DMS114 treated with DMSO at 0.1 percent for 48 hours (cell line): Measurements from ENCODE around the gene PDLIM3.
"Not testable (repeated sequence)": the region's sequence is repeated elsewhere in the genome, so short reads cannot be mapped to it uniquely, and the experiment has no call there.

Source experiments
- DNase-seq: peaks from one replicate; lab custom pipeline; 2025; ENCODE audit not compliant: unreplicated experiment; lab: John Stamatoyannopoulos, UW

The PDLIM3 gene, protein sequence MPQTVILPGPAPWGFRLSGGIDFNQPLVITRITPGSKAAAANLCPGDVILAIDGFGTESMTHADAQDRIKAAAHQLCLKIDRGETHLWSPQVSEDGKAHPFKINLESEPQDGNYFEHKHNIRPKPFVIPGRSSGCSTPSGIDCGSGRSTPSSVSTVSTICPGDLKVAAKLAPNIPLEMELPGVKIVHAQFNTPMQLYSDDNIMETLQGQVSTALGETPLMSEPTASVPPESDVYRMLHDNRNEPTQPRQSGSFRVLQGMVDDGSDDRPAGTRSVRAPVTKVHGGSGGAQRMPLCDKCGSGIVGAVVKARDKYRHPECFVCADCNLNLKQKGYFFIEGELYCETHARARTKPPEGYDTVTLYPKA

GRCh38 chr4:185534866-185535611, at the start of gene PDLIM3:
PDLIM3 (minus strand) TSS chr4:185535507; CDS start chr4:185535434, 73 bp downstream.
- no peak for DNase-seq

- DNase-seq: no peak
Measured at GRCh38 chr4:185583813-185584212, 48.5 kb upstream of the PDLIM3 start.

GRCh38 chr4:185582651-185583400, 47.5 kb upstream of the PDLIM3 start:
- no peak for DNase-seq

DNA sequence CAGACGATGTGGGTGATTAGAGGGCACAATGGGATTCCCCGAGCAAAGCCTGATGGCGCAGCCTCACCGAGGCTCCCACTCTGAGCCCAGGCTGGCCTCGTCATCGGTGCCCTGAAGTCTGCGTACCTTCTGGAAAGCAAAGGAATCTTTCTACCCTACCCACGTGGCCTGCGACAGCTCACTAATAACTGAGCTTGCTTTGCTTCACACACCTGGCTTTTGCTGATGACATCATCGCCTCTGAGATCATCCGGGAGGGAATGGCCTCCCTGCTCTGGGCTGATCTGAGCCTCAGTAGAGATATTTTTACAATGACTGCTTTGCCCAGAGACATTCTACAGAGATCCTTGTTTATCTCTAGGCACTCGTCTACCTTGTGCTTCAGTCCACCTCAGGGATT, 45.4 kb upstream of the PDLIM3 start:
- DNase-seq: no peak

DNA sequence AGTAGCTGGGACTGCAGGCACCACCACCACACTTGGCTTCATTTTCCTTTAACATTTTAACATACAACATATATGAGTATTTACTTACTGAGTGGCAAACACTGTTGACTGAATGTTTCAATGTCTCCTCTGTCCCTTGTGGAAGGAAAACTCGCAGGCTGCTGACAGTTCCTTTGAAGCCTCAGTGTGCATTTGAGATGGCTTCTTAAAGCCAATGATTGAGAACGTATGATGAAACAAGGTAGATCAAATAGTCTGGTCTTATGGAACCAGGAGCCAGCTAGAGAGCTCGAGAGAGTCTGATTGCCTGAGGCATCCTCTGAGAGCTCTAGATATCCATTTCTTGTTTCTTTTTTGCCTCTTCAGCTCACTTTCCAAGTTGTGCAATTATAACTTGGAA, 43.0 kb upstream of the PDLIM3 start:
- DNase-seq: no peak

DNA sequence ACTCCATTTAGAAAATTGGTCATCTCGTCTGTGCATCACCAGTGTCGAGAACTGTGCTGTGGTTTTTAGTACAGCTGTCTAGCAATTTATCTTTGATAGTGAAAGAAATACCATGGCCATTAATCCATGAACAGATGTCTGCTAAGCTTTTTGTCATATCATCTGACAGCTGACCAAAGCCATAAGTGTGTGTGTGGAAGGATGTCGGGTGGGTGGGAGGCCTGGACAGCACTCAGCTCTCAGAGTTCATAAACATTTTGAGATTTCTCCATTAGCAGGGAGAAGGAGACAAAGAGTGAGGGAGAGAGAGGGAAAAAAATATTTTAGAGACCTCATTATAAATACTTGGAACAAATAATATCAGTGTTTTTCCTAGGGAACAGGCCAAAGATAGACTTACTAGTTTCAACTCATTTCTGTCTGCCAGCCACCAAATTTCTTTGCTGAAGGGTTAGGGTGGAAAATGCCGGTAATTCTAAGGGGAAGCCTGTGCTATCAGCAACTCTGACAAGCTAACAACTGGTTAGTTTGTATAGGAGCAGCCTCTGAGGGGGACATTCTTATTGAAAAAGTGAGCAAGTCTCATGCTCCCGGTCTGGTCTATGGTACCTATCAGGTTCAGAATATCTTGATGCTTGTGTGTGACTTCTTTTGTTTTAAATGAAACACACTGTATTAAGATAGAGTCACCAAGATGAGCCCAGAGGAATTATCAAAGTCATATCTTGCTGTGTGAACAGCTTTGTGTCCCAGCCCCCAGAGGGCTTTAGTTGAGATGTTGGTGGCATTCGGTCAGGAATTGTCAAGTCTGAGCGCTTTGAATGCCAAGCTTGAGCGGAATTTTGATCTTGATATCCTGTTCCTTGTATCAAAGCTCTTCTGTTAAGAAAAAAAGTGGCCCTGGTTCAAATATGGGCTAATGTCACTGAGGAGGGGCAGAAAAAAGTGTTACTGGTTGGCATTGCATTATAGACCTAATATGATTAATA, 41.9 kb upstream of the PDLIM3 start:
- DNase-seq: no peak

DNA sequence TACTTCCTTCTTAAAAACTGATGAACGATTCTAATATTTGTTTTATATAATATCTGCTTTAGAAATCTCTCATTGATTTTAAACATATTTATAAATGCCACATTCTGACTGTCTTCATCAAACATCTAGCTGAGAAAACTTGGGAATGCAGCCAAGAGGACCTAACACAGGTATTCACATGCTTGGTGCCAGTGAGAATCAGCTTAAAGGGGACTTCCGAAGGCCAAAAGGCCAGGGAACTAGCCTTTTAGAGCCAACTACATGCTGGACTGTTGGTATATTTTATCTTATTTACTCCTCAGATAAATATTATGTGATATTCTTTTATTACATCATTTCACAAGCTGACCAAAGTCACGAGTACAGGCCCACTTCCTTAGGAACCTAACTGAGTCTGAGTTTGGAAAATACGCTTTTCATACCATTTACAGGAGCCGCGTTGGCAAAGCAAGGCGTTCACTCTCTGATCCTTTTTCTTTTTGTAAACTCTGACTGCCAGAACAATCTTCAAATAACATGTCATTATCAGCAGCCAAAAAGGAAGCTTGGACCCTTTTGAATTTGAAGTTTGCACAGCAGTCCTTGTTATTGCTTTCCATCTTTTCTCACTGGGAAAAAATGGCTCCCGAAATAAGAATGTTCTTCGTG, 41.1 kb upstream of the PDLIM3 start:
- no peak for DNase-seq

DNA sequence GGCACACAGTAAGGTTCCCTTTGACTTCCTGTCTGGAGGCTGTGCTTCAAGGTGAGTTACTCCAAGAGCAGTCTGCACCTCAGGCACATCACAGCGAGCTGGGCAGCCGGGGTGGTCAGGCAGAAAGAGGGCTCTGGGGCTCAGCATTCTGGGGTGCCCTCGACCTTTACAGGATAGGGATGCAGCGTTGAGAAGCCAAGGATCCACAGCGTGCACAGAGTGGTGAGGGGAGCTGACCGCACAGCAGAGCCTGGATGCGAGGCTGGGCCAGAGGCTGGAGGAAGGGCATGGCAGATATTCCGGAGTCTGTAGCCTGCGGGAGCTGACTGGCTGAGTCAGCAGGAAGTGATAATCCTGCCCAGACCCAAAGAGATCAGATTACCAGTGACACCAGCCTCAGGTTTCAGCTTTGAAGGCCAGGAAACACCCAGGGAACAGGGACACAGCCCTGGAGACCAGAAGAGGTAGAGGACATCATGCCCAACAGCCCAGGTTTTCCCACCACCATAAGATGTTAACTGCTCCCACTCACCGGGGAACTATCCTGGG, 38.4 kb upstream of the PDLIM3 start:
- DNase-seq: no peak

GRCh38 chr4:185570727-185571126, 35.4 kb upstream of the PDLIM3 start:
- DNase-seq: no peak

DNA sequence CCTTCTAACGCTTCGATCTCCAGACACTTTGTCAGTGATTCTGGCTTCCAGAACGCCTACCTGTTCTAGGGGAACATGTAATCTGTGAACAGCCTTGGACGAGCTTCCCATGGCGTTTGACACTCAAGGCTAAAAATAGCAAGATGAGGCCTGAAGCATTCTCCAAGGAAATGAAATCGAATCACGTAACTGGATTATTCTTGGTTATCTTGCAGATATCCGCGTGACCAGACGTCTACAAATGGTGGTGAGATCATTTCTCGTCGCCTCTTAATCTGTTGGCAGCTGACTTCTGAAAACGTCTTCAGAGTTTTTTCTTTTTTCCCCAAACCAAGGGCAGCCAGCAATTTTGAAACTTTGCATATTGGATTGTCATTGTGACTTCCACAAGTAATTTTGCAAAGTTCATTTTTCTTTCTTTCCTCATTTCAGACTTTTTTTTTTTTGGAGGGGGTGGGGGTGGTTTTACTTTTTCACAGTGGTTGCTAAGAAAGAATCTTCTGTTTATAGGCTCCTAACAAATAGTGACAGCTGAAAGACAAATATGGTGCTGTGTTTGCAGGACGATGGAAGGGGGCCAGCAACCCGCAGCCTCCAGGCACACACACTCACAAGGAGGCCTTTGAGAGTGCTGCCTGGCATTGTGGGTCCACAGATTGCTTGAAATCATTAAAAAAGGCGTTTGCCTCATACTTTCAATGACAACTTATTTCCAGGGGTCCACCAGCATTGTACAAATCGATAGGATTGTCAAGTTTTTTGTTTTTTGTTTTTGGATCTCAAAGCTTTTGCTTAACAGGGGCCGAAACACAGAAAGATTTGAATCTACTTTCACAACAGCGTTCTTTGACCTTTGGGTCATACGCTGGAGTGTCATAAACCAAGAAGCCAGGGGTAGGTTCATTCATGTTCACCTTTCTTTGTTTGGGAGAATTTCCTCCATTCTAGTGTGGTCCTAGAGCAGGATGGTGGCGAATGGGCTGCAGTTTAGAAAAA, 32.4 kb upstream of the PDLIM3 start:
- no peak for DNase-seq

GRCh38 chr4:185566972-185567371, 31.7 kb upstream of the PDLIM3 start:
- no peak for DNase-seq

- DNase-seq: no peak
Measured at GRCh38 chr4:185566425-185566824, 31.1 kb upstream of the PDLIM3 start.

DNA sequence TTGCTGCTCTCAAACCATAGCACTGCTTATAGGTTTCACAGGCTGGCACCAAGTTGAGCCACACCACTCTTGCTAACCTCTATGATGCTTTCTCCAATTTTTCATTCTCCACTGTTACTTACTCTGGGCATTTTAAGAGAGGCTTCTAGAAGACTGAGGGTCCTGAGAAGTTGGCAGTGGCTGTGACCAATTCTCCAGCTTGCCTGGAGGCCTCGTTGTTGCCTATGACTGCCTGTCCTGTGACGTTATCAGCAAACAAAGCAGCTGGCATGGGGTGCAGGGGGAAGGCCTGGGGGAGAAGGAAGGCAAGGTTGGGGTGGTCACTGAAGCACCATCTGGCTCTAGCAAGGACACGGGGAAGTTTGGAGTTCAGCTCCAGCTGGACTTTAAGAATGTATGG, 30.4 kb upstream of the PDLIM3 start:
- no peak for DNase-seq

- DNase-seq: no peak
Measured at GRCh38 chr4:185564349-185564748, 29.0 kb upstream of the PDLIM3 start.

DNA sequence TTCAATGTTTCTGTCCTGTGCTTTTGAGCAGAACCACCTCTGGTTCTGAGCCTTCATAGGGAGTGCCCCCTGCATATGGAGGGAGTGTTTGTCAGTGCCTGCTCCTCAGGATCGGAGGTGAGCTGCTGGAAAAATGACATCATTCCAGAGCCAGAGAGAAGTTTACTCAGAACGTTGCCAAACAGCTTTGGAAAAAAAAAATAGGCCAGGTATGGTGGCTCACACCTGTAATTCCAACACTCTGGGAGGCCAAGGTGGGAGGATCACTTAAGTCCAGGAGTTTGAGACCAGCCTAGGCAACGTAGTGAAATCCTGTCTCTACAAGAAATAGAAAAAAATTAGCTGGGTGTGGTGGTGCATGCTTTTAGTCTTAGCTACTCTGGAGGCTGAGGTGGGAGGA, 27.2 kb upstream of the PDLIM3 start:
- DNase-seq: no peak

- DNase-seq: no peak
Measured at GRCh38 chr4:185560316-185560715, 25.0 kb upstream of the PDLIM3 start.

- DNase-seq: no peak
Measured at GRCh38 chr4:185559915-185560281, 24.6 kb upstream of the PDLIM3 start.

DNA sequence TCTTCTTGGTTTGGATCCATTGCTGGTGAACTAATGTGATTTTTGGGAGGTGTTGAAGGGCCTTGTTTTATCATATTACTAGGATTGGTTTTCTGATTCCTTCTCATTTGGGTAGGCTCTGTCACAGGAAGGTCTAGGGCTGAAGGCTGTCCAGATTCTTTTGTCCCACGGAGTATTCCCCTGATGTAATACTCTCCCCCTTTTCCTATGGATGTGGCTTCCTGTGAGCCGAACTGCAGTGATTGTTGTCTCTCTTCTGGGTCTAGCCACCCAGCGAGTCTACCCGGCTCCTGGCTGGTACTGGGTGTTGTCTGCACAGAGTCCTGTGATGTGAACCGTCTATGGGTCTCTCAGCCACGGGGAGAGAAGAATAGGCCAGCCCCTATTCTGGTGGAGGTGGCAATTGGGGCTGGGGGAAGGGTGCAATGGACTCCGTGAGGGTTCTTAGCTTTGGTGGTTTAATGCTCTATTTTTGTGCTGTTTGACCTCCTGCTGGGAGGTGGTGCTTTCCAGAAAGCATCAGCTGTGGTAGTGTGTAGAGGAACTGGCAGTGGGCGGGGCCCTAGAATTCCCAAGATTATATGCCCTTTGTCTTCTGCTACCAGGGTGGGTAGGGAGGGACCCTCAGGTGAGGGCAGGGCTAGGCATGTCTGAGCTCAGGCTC, 24.1 kb upstream of the PDLIM3 start:
- not testable (repeated sequence) for DNase-seq
